HG02981 (cell line): ENCODE measurements around the gene ST7.

Experiments used
- ATAC-seq: cut with Tn5 transposase; IDR thresholded peaks from one replicate; pipeline ENCODE4 v1.9.1; 2021; ENCODE audit warnings: mild to moderate bottlenecking, moderate library complexity; ENCODE audit not compliant: unreplicated experiment

ST7 gene

DNA sequence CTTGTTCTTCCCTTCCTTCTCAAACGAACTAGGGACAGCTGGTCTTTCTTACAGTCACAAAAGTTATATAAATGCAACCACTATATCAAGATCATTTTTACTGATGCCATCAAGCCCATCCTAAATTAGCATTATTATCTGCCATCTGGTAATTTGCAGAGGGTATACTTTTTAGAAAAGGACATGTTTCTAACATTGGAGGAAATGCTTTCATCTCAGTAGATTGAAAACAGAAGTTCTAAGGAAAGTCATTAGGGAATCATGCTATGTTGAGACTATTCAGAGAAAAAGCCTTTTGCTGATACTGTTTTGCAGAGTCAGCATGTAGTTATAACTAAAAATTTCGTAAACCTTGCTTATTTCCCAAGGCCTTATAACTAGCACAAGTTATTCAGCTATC, 222.9 kb downstream of the ST7 start:
- no peak for ATAC-seq

DNA sequence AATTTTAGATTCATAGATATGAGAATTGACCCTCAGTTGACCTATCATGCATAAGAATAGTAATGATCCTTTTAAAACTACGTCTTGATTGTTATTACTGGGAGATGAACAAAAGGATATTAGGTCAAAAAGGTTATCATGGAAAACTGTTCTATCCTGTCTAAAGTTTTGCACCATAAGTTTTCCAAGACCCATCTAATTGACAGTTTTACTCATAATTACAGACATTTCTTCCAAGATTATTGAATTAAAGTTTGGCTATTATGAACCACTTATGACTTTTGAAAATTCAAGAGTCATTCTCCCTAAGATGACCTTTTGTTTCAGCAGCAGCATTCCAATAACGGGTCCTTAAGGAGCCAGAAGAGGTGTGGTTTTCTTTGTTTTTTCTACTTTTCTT, 225.3 kb downstream of the ST7 start:
- no peak for ATAC-seq

DNA sequence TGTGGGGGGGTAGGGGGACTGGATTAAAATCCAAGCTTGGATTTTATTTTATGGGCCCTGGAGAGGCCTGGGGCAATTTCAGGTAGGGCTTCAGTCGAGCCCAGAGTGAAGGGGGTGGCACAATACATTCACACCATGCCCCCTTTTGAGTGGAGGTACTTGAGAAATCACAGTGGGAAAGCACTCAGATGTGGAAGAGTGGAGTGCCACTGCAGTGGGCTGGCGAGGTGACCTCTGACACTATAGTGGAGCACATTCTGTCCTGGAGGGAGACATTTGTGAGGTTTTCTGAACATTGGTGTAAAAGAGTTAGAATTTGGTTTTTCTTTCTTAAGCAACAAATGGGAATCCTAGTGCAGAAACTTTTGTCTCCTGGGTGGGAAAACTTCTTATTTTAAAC, 226.4 kb downstream of the ST7 start:
- ATAC-seq: no peak

DNA sequence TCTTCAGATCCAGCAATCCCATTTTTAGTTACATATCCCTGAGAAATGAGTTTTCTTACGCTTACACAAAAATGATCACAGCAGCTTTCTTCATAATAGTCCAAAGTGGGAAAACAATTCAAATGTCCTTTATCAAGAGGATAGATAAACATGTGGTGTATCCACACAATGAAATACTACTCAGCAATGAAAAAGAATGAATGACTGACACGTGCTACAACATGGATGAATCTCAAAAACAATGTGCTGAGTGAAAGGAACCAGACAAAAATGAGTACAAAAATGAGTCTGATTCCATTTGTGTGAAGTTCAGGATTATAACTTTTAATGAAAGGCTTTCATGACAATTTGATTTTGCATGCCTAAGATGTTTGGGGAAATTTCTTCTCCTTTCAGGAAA, 230.4 kb downstream of the ST7 start:
- no peak for ATAC-seq

DNA sequence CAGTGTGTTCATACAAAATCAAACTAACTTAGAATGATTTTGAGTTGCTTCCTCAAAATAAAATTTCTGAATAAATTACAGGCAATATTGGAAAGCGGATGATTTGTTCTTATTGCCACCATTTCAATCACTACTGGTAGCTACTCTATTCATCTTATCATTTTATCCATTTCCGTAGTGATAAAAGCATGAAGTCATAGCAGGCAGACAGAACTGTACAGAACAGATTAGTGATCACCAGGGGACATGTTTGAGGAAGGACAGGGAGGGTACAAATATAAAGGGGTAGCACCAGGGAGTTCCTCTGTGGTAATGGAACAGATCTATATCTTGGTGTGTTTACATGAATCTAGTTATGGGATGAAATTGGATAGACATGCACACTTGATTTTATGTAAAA, 231.1 kb downstream of the ST7 start:
- ATAC-seq: no peak

DNA sequence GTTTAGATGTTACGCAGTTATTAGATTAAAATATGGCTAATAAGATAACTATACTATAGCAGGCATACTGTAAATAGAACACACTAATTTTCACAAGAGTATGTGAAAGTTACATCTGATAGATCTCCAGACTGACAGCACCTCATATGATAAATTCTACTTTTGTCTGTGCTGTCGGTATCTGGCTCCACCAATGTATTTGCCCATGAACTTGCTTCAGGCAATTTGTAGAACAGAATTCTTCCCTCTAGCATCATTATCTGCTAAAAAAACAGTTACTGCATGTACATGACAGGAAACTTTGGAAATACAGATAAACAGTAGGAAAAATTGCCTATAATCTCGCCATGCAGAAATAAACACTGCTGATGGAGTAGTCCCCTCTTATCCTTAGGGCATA, 231.8 kb downstream of the ST7 start:
- ATAC-seq: no peak

DNA sequence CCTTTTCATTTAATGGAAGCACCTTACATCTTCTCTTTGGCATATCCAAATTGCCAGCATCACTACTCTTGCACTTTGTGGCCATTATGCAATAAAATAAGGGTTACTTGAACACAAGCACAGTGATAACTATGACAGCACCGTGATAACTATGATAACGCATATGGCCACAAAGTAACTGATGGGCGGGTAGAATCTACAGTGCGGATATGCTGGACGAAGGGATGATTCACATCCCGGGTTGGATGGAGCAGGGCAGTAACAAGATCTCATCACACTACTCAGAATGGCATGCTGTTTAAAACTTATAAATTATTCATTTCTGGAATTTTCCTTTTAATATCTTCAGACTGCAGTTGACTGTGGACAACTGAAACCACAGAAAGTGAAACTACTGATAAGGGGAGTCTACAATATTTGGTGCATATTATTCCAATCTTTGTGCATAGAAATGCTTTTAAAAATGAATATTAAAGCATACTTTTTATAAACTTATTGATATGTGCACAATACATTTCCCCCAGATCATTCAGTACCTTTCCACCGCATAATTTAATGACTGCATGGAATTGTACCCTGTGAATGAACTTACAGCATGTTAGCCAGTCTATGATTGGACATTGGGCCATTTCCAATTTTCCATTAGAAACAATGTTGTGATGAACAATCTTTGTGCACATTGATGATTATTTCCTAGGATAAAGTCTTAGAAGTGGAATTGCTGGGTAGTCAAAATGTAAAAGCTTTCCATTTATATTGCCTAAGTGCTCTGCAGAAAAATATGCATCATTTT, 233.1 kb downstream of the ST7 start:
- ATAC-seq: no peak

GRCh38 chr7:117188376-117188775, 235.1 kb downstream of the ST7 start:
- ATAC-seq: no peak

- no peak for ATAC-seq
Observed at GRCh38 chr7:117188949-117189592, 235.8 kb downstream of the ST7 start.

DNA sequence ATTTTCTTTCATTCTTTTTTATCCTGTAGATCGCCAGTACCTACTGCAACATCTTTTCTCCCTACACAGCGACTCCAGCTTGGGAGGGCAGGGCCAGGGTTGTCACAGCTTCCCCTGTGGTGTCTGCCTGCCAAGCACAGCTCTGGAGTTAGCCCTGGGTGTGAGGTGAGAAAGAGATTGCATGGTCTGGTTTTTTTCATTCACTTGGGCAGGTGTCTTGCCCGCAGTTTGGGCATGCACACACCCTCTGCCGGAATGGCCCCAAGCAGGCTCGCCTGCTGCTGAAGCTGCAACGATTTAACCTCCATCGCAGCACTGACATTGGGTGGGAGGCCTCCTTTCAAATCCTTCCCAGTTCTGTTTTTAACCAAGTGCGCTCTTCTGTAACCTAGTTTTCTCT, 236.8 kb downstream of the ST7 start:
- no peak for ATAC-seq

DNA sequence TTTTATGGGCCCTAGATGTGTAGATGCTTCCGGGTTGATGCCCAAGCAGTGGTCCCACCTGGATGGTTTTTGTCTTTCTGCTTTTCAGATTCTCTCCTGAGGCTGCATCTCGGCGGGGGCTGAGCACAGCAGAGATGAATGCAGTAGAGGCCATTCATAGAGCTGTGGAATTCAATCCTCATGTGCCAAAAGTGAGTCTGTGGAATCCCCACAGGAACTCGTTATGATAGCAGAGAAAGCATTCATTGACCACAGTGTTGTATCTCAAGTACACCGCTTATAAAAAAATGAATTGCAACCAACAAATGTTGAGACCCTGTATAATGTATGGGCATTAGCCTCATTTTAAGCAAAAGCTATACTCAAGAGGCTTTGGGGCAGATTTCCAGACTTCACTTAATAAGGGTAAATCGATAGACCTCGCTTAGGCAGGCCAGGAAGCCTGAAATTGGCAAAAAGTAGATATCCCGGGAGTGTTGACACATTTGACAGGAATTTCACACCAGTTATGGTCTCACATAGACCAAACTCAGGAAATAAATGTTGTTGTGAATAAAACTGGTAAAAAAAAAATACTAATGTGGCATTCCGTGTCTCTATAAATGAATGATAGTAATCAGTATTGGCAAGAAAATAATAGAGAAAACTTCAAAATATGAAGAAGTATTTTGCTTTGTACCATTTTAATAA, 237.6 kb downstream of the ST7 start:
- no peak for ATAC-seq

- no peak for ATAC-seq
Observed at GRCh38 chr7:117192108-117192507, 238.8 kb downstream of the ST7 start.

DNA sequence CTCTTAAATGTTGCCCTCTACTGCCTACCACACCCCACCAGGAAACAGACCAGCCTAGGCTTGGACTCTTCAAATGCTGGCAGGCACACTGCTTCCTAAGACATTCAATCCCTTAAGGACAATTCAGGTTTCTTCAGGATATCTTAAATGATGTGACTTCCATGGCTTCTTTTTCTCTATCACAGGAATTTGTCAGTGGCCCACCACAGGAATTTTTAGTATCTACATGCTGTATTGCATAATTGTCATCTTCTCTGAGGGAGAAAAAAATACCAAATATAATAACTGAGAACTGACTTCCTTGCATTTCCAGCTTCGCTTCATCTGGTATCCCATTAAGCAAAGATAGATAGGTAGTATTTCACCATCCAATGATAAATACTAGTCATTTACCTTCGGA, 240.3 kb downstream of the ST7 start:
- no peak for ATAC-seq

- ATAC-seq: no peak
Observed at GRCh38 chr7:117194445-117194844, 241.1 kb downstream of the ST7 start.

GRCh38 chr7:117195361-117196029, 242.2 kb downstream of the ST7 start:
- no peak for ATAC-seq

GRCh38 chr7:117200132-117200531, 246.8 kb downstream of the ST7 start:
- no peak for ATAC-seq

GRCh38 chr7:117200786-117201458, 247.6 kb downstream of the ST7 start:
- no peak for ATAC-seq

- no peak for ATAC-seq
Observed at GRCh38 chr7:117202511-117202910, 249.2 kb downstream of the ST7 start.

DNA sequence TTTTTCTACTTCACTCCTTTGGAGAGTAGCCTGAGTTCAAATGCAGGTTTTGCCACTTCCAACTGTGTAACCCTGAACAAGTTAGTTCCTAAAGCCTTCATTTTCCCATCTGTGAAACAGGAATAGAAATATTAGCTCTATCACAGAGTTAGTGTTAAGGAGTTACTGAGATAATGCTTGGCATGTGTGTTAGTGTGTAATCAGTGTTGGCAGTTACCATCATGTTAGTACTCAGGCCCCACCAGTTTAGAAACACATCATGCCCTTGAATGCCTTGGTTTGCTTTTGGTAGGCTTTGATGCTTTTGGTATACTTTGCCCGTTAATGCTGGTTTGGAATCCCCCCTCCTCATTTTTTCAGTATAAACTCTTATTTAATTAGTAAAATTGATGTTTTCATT, 249.9 kb downstream of the ST7 start:
- no peak for ATAC-seq

- ATAC-seq: no peak
Observed at GRCh38 chr7:117205873-117206272, 252.6 kb downstream of the ST7 start.

GRCh38 chr7:117208257-117208656, 255.0 kb downstream of the ST7 start:
- ATAC-seq: no peak
